ENCODE data around the gene FBXO17.
"Not testable (repeated sequence)": the region's sequence is repeated elsewhere in the genome, so short reads cannot be mapped to it uniquely, and the experiment has no call there.

Gene FBXO17

GRCh38 chr19:38971672-38972071 lies 3.9 kb downstream of the FBXO17 start:
- POLR2A ChIA-PET = no interaction called here
- WGBS (ENCODE audit: insufficient coverage) = 100% methylated on average over 1 of the region's 2 CpGs

GRCh38 chr19:38970664-38971532 lies 4.6 kb downstream of the FBXO17 start:
- CTCF ChIA-PET = interaction anchor here (0.9 to 1.3 kb wide), 3 partner anchors 8 to 15 kb away, joined by 3 read pairs; no protein-coding TSS in a partner anchor
- peaks cover 0 to 15% (median 5%) of the 10 kb centered on the region in 5 experiments for H3K27me3 ChIP-seq (replicated peaks in 2 of 5; ENCODE audit: control insufficient read depth in 4 of 5, insufficient read depth in 5 of 5, low read length in 4 of 5)
- H3K4me3 ChIP-seq (ENCODE audit: control insufficient read depth in 1 of 7, extremely low read depth in 1 of 7, insufficient read depth in 4 of 7, low read depth in 2 of 7, low read length in 6 of 7) = no peak overlapping the region
- no peaks in the 10 kb centered on the region for H3K36me3 ChIP-seq (ENCODE audit: control insufficient read depth in 4 of 4, insufficient read depth in 4 of 4, low read length in 3 of 4)
- no peak overlapping the region for H3K27ac ChIP-seq (ENCODE audit: insufficient read depth in 1 of 2, low read depth in 1 of 2, low read length in 2 of 2, poor library complexity in 1 of 2, severe bottlenecking in 2 of 2)
- 95% methylated on average over 10 of the region's 12 CpGs for WGBS (ENCODE audit: insufficient coverage)
- POLR2A ChIA-PET = no interaction called here
- H3K4me1 ChIP-seq (ENCODE audit: control extremely low read depth in 1 of 4, control insufficient read depth in 4 of 4, insufficient read depth in 4 of 4, low read length in 3 of 4) = peaks cover 0 to 9% (median 4%) of the 10 kb centered on the region in 4 experiments
- no peak for DNase-seq
- no peaks in the 10 kb centered on the region for H3K9me3 ChIP-seq (ENCODE audit: control extremely low read depth in 1 of 5, control insufficient read depth in 4 of 5, insufficient read depth in 2 of 5, low read depth in 1 of 5, low read length in 4 of 5)

More at GRCh38 chr19:38971672-38972071, 3.9 kb downstream of the FBXO17 start:
- Histone ChIP-seq H3K9me3 (ENCODE audit: control extremely low read depth in 1 of 5, control insufficient read depth in 4 of 5, insufficient read depth in 2 of 5, low read depth in 1 of 5, low read length in 4 of 5) (no peaks in the 10 kb centered on the region), H3K4me3 (ENCODE audit: control insufficient read depth in 1 of 7, extremely low read depth in 1 of 7, insufficient read depth in 4 of 7, low read depth in 2 of 7, low read length in 6 of 7) (no peak overlapping the region), H3K4me1 (ENCODE audit: control extremely low read depth in 1 of 4, control insufficient read depth in 4 of 4, insufficient read depth in 4 of 4, low read length in 3 of 4) (peaks cover 0 to 11% (median 5%) of the 10 kb centered on the region in 4 experiments), H3K36me3 (ENCODE audit: control insufficient read depth in 4 of 4, insufficient read depth in 4 of 4, low read length in 3 of 4) (no peaks in the 10 kb centered on the region), H3K27me3 (replicated peaks in 2 of 5; ENCODE audit: control insufficient read depth in 4 of 5, insufficient read depth in 5 of 5, low read length in 4 of 5) (peaks cover 0 to 21% (median 7%) of the 10 kb centered on the region in 5 experiments), H3K27ac (ENCODE audit: insufficient read depth in 1 of 2, low read depth in 1 of 2, low read length in 2 of 2, poor library complexity in 1 of 2, severe bottlenecking in 2 of 2) (no peak overlapping the region)
- CTCF ChIA-PET = interaction anchor here (1.3 kb wide), 1 partner anchor 9 kb away, joined by 3 read pairs; no protein-coding TSS in a partner anchor
- DNase-seq = no peak

- not testable (repeated sequence) for H3K9me3 ChIP-seq (ENCODE audit: control extremely low read depth in 1 of 5, control insufficient read depth in 4 of 5, insufficient read depth in 2 of 5, low read depth in 1 of 5, low read length in 4 of 5); H3K36me3 ChIP-seq (ENCODE audit: control insufficient read depth in 4 of 4, insufficient read depth in 4 of 4, low read length in 3 of 4); H3K27me3 ChIP-seq (replicated peaks in 2 of 5; ENCODE audit: control insufficient read depth in 4 of 5, insufficient read depth in 5 of 5, low read length in 4 of 5); DNase-seq; H3K27ac ChIP-seq (ENCODE audit: insufficient read depth in 1 of 2, low read depth in 1 of 2, low read length in 2 of 2, poor library complexity in 1 of 2, severe bottlenecking in 2 of 2); H3K4me1 ChIP-seq (ENCODE audit: control extremely low read depth in 1 of 4, control insufficient read depth in 4 of 4, insufficient read depth in 4 of 4, low read length in 3 of 4); H3K4me3 ChIP-seq (ENCODE audit: control insufficient read depth in 1 of 7, extremely low read depth in 1 of 7, insufficient read depth in 4 of 7, low read depth in 2 of 7, low read length in 6 of 7)
- POLR2A ChIA-PET = interaction anchor here (0.5 kb wide), 1 partner anchor 131 kb away, joined by 4 read pairs; no protein-coding TSS in a partner anchor
- 100% methylated on average over 1 of the region's 5 CpGs for WGBS (ENCODE audit: insufficient coverage)
- CTCF ChIA-PET = interaction anchor here (0.6 to 1.0 kb wide), 3 partner anchors 10 to 109 kb away, joined by 3 to 4 read pairs (median 3); no protein-coding TSS in a partner anchor
Measured at GRCh38 chr19:38966149-38966548, 9.4 kb downstream of the FBXO17 start.

- H3K4me3 ChIP-seq (ENCODE audit: control insufficient read depth in 1 of 7, extremely low read depth in 1 of 7, insufficient read depth in 4 of 7, low read depth in 2 of 7, low read length in 6 of 7) = no peak overlapping the region
- WGBS (ENCODE audit: insufficient coverage) = 100% methylated on average over 1 of the region's 2 CpGs
- no peak for DNase-seq
- no peak overlapping the region for H3K27ac ChIP-seq (ENCODE audit: insufficient read depth in 1 of 2, low read depth in 1 of 2, low read length in 2 of 2, poor library complexity in 1 of 2, severe bottlenecking in 2 of 2)
- ChIA-PET POLR2A (no interaction called here), CTCF (no interaction called here)
- H3K9me3 ChIP-seq (ENCODE audit: control extremely low read depth in 1 of 5, control insufficient read depth in 4 of 5, insufficient read depth in 2 of 5, low read depth in 1 of 5, low read length in 4 of 5) = no peaks in the 10 kb centered on the region
- H3K27me3 ChIP-seq (replicated peaks in 2 of 5; ENCODE audit: control insufficient read depth in 4 of 5, insufficient read depth in 5 of 5, low read length in 4 of 5) = no peaks in the 10 kb centered on the region
- H3K36me3 ChIP-seq (ENCODE audit: control insufficient read depth in 4 of 4, insufficient read depth in 4 of 4, low read length in 3 of 4) = no peaks in the 10 kb centered on the region
- peaks cover 0 to 3% (median 0%) of the 10 kb centered on the region in 4 experiments for H3K4me1 ChIP-seq (ENCODE audit: control extremely low read depth in 1 of 4, control insufficient read depth in 4 of 4, insufficient read depth in 4 of 4, low read length in 3 of 4)
Measured at GRCh38 chr19:38964738-38965137, 10.8 kb downstream of the FBXO17 start.

- ChIA-PET CTCF (interaction anchor here (0.8 to 1.5 kb wide), 4 partner anchors 9 to 78 kb away, joined by 3 to 4 read pairs (median 3); no protein-coding TSS in a partner anchor), POLR2A (no interaction called here)
- DNase-seq = no peak
- Histone ChIP-seq H3K4me1 (ENCODE audit: control extremely low read depth in 1 of 4, control insufficient read depth in 4 of 4, insufficient read depth in 4 of 4, low read length in 3 of 4) (peaks cover 0 to 3% (median 0%) of the 10 kb centered on the region in 4 experiments), H3K9me3 (ENCODE audit: control extremely low read depth in 1 of 5, control insufficient read depth in 4 of 5, insufficient read depth in 2 of 5, low read depth in 1 of 5, low read length in 4 of 5) (no peaks in the 10 kb centered on the region), H3K27me3 (replicated peaks in 2 of 5; ENCODE audit: control insufficient read depth in 4 of 5, insufficient read depth in 5 of 5, low read length in 4 of 5) (no peaks in the 10 kb centered on the region), H3K4me3 (ENCODE audit: control insufficient read depth in 1 of 7, extremely low read depth in 1 of 7, insufficient read depth in 4 of 7, low read depth in 2 of 7, low read length in 6 of 7) (no peak overlapping the region), H3K27ac (ENCODE audit: insufficient read depth in 1 of 2, low read depth in 1 of 2, low read length in 2 of 2, poor library complexity in 1 of 2, severe bottlenecking in 2 of 2) (no peak overlapping the region), H3K36me3 (ENCODE audit: control insufficient read depth in 4 of 4, insufficient read depth in 4 of 4, low read length in 3 of 4) (no peaks in the 10 kb centered on the region)
- 100% methylated on average over 3 of the region's 5 CpGs for WGBS (ENCODE audit: insufficient coverage)
Measured at GRCh38 chr19:38959618-38960017, 15.9 kb downstream of the FBXO17 start.

GRCh38 chr19:38958301-38958700 lies 17.2 kb downstream of the FBXO17 start:
- H3K36me3 ChIP-seq (ENCODE audit: control insufficient read depth in 4 of 4, insufficient read depth in 4 of 4, low read length in 3 of 4) = no peaks in the 10 kb centered on the region
- DNase-seq = no peak
- H3K4me1 ChIP-seq (ENCODE audit: control extremely low read depth in 1 of 4, control insufficient read depth in 4 of 4, insufficient read depth in 4 of 4, low read length in 3 of 4) = peaks cover 0 to 3% (median 0%) of the 10 kb centered on the region in 4 experiments
- ChIA-PET CTCF (no interaction called here), POLR2A (no interaction called here)
- WGBS (ENCODE audit: insufficient coverage) = 100% methylated on average over 1 of the region's 2 CpGs
- no peak overlapping the region for H3K27ac ChIP-seq (ENCODE audit: insufficient read depth in 1 of 2, low read depth in 1 of 2, low read length in 2 of 2, poor library complexity in 1 of 2, severe bottlenecking in 2 of 2)
- H3K4me3 ChIP-seq (ENCODE audit: control insufficient read depth in 1 of 7, extremely low read depth in 1 of 7, insufficient read depth in 4 of 7, low read depth in 2 of 7, low read length in 6 of 7) = no peak overlapping the region
- H3K27me3 ChIP-seq (replicated peaks in 2 of 5; ENCODE audit: control insufficient read depth in 4 of 5, insufficient read depth in 5 of 5, low read length in 4 of 5) = no peaks in the 10 kb centered on the region
- H3K9me3 ChIP-seq (ENCODE audit: control extremely low read depth in 1 of 5, control insufficient read depth in 4 of 5, insufficient read depth in 2 of 5, low read depth in 1 of 5, low read length in 4 of 5) = no peaks in the 10 kb centered on the region

- POLR2A ChIA-PET = no interaction called here
Measured at GRCh38 chr19:38956264-38956663, 19.3 kb downstream of the FBXO17 start.

More at GRCh38 chr19:38956264-38956663, 19.3 kb downstream of the FBXO17 start:
- Histone ChIP-seq H3K27ac (ENCODE audit: insufficient read depth in 1 of 2, low read depth in 1 of 2, low read length in 2 of 2, poor library complexity in 1 of 2, severe bottlenecking in 2 of 2) (no peak overlapping the region), H3K9me3 (ENCODE audit: control extremely low read depth in 1 of 5, control insufficient read depth in 4 of 5, insufficient read depth in 2 of 5, low read depth in 1 of 5, low read length in 4 of 5) (no peaks in the 10 kb centered on the region), H3K36me3 (ENCODE audit: control insufficient read depth in 4 of 4, insufficient read depth in 4 of 4, low read length in 3 of 4) (no peaks in the 10 kb centered on the region), H3K4me1 (ENCODE audit: control extremely low read depth in 1 of 4, control insufficient read depth in 4 of 4, insufficient read depth in 4 of 4, low read length in 3 of 4) (no peaks in the 10 kb centered on the region), H3K4me3 (ENCODE audit: control insufficient read depth in 1 of 7, extremely low read depth in 1 of 7, insufficient read depth in 4 of 7, low read depth in 2 of 7, low read length in 6 of 7) (no peak overlapping the region), H3K27me3 (replicated peaks in 2 of 5; ENCODE audit: control insufficient read depth in 4 of 5, insufficient read depth in 5 of 5, low read length in 4 of 5) (peaks cover 0 to 1% (median 0%) of the 10 kb centered on the region in 5 experiments)
- no peak for DNase-seq
- CTCF ChIA-PET = interaction anchor here (0.6 to 1.2 kb wide), 4 partner anchors 15 to 136 kb away, joined by 3 to 4 read pairs (median 4); no protein-coding TSS in a partner anchor
- 100% methylated on average over 1 of the region's 2 CpGs for WGBS (ENCODE audit: insufficient coverage)
